SK-N-SH treated with all-trans-retinoic acid at 6 μM for 48 hours (cell line): ENCODE measurements around the gene ARL16.

ENCODE experiments used
- RARB ChIP-seq: fragments of 250-450 bp; sonication (Bioruptor Pico); IDR thresholded peaks from 2 replicates; pipeline ENCODE4 v1.8.0; 2021; ENCODE audit warnings: mild to moderate bottlenecking, moderate library complexity
- ZFP3 ChIP-seq: fragments of 250-450 bp; sonication (Bioruptor Pico); IDR thresholded peaks from 2 replicates; pipeline ENCODE4 v1.5.0; 2020; ENCODE audit warnings: mild to moderate bottlenecking, moderate library complexity
- TF ChIP-seq, protein P1 (sequence below): fragments of 250-450 bp; sonication (Bioruptor Pico); IDR thresholded peaks from 2 replicates; pipeline ENCODE4 v1.5.1; 2020; ENCODE audit warnings: low read depth, mild to moderate bottlenecking, moderate library complexity

DNA sequence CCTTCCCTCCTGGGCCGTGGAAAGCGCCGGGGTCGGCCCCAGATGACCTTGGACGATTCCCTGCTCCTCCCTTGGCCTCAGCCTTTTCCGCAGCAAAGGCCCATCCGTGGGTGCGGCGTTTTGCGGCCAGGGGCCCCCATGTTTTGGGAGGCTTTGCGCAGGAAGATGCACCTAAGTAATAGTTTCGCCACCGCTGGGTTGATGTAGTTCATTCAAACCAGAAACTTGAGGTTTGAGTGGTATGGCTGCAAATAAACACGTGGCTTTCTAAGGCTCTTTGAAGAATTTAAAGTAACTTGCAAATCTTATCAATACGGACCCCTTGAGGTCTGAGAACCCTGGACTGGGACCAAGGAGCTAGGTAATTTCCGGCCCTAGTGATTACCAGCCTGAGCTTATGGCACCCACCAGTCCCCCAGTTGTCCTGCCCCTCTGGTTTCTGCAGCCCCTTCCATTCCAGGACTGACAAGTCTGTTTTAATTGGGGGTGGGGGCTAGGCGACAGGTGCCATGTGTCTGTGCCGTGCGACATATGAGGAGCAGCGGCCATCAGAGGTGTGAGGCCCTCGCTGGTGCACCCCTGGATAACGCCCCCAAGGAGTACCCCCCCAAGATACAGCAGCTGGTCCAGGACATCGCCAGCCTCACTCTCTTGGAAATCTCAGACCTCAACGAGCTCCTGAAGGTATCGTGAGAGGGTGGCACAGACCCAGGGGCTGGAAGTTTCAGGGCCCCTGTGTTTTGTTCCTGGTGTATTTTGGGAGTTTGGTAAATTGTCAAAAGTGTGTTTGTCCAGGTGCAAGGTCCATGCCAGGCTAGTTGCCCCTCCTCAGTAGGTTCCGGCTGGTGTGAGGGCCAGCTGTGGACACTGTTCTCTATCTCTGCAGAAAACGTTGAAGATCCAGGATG, 20.4 kb upstream of the ARL16 start:
- TF ChIP-seq, protein P1, sequence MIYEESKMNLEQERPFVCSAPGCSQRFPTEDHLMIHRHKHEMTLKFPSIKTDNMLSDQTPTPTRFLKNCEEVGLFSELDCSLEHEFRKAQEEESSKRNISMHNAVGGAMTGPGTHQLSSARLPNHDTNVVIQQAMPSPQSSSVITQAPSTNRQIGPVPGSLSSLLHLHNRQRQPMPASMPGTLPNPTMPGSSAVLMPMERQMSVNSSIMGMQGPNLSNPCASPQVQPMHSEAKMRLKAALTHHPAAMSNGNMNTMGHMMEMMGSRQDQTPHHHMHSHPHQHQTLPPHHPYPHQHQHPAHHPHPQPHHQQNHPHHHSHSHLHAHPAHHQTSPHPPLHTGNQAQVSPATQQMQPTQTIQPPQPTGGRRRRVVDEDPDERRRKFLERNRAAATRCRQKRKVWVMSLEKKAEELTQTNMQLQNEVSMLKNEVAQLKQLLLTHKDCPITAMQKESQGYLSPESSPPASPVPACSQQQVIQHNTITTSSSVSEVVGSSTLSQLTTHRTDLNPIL (CRISPR knock-in tag) = no peak
- no peak for TF ChIP-seq RARB (CRISPR knock-in tag)
- TF ChIP-seq ZFP3 = no peak
